H1 (cell line): ENCODE results near the gene TNRC6B.

ENCODE experiments used
- CBX8 ChIP-seq: fragments of 300-800, 300-1000 bp; sonication (generic); IDR thresholded peaks from 2 replicates; pipeline ENCODE4 v1.7.1; 2016; ENCODE audit warnings: low read depth, low read length, borderline replicate concordance
- CHD1 ChIP-seq: IDR thresholded peaks from 2 replicates; pipeline ENCODE4 v1.6.1; 2012; ENCODE audit warnings: low read depth, low read length, improper control_type of control experiment
- CTCF ChIP-seq, 3 experiments: IDR thresholded peaks; 1 replicate in 2 of 3; 2 replicates in 1 of 3; pipeline versions ENCODE4 v1.5.1 to v1.6.1; 2011; ENCODE audit warnings: low read length in 3 of 3, mild to moderate bottlenecking in 3 of 3, inconsistent platforms in 2 of 3, low read depth in 1 of 3, moderate library complexity in 1 of 3; ENCODE audit not compliant: insufficient read depth in 1 of 3; ENCODE audit errors: control extremely low read depth in 1 of 3
- EP300 ChIP-seq, 2 experiments: IDR thresholded peaks; 1 replicate in 1 of 2; 2 replicates in 1 of 2; pipeline ENCODE4 v1.6.1; 2011 to 2012; ENCODE audit warnings: low read depth in 2 of 2, low read length in 2 of 2, mild to moderate bottlenecking in 2 of 2, borderline replicate concordance in 1 of 2, inconsistent platforms in 1 of 2, moderate library complexity in 1 of 2
- FOSL1 ChIP-seq: IDR thresholded peaks from 2 replicates; pipeline ENCODE4 v1.6.1; 2011; ENCODE audit warnings: mild to moderate bottlenecking, low read depth, low read length, moderate library complexity; ENCODE audit not compliant: insufficient read depth
- GTF2F1 ChIP-seq: IDR thresholded peaks from 2 replicates; pipeline ENCODE4 v1.6.1; 2012; ENCODE audit warnings: low read depth, low read length, improper control_type of control experiment, borderline replicate concordance
- JUN ChIP-seq: IDR thresholded peaks from 2 replicates; pipeline ENCODE4 v1.6.1; 2011; ENCODE audit warnings: low read depth, mild to moderate bottlenecking, improper control_type of control experiment, low read length
- KDM1A ChIP-seq: fragments of 200-600, 300-600 bp; sonication (generic); IDR thresholded peaks from 2 replicates; pipeline ENCODE4 v1.7.1; 2016; ENCODE audit warnings: mild to moderate bottlenecking, low read length, borderline replicate concordance
- POLR2A ChIP-seq, 2 experiments: IDR thresholded peaks; 1 replicate in 1 of 2; 2 replicates in 1 of 2; pipeline ENCODE4 v1.6.1; 2011; ENCODE audit warnings: low read depth in 2 of 2, low read length in 2 of 2, mild to moderate bottlenecking in 2 of 2; ENCODE audit errors: control extremely low read depth in 1 of 2
- RAD21 ChIP-seq, 2 experiments: IDR thresholded peaks in 1 of 2; conservative IDR thresholded peaks in 1 of 2; 2 replicates each; pipeline ENCODE4 v1.6.1; 2011; ENCODE audit warnings: low read depth in 2 of 2, low read length in 2 of 2, improper control_type of control experiment in 1 of 2, inconsistent platforms in 1 of 2, mild to moderate bottlenecking in 1 of 2, moderate library complexity in 1 of 2
- RFX5 ChIP-seq: IDR thresholded peaks from 2 replicates; pipeline ENCODE4 v1.6.1; 2011; ENCODE audit warnings: low read depth, low read length, improper control_type of control experiment, borderline replicate concordance
- TEAD4 ChIP-seq: IDR thresholded peaks from 2 replicates; pipeline ENCODE4 v1.6.1; 2012; ENCODE audit warnings: low read depth, low read length, inconsistent platforms, mixed read lengths
- YY1 ChIP-seq: IDR thresholded peaks from 2 replicates; pipeline ENCODE4 v1.6.1; 2011; ENCODE audit warnings: low read depth, mild to moderate bottlenecking, low read length

GRCh38 chr22:40345815-40346184, 168.1 kb downstream of the TNRC6B start:
- TF ChIP-seq CTCF (IDR thresholded peaks at IDR 0.05; ENCODE audit: control extremely low read depth in 1 of 3, insufficient read depth in 1 of 3, low read depth in 1 of 3, low read length in 3 of 3), result no peak
- no peak for TF ChIP-seq POLR2A (IDR thresholded peaks at IDR 0.05; ENCODE audit: control extremely low read depth in 1 of 2, low read depth in 2 of 2, low read length in 2 of 2)
- no peak for TF ChIP-seq FOSL1
- no peak for TF ChIP-seq TEAD4
- no peak for TF ChIP-seq YY1
- TF ChIP-seq GTF2F1, result no peak
- TF ChIP-seq RAD21 (IDR thresholded peaks at IDR 0.05 in 1 of 2, conservative IDR thresholded peaks at IDR 0.05 in 1 of 2; ENCODE audit: low read depth in 2 of 2, low read length in 2 of 2), result no peak
- no peak for TF ChIP-seq RFX5
- no peak for TF ChIP-seq JUN
- TF ChIP-seq CBX8, result no peak
- no peak for TF ChIP-seq KDM1A
- no peak for TF ChIP-seq EP300 (IDR thresholded peaks at IDR 0.05; ENCODE audit: borderline replicate concordance in 1 of 2, low read depth in 2 of 2, low read length in 2 of 2)
- no peak for TF ChIP-seq CHD1
